NCI-H345 (cell line): ENCODE results near the gene NAGLU.
"Not testable (repeated sequence)": the region's sequence is repeated elsewhere in the genome, so short reads cannot be mapped to it uniquely, and the experiment has no call there.

ENCODE experiments used
- DNase-seq: peaks from one replicate; lab custom pipeline; 2025; lab: John Stamatoyannopoulos, UW

NAGLU gene

GRCh38 chr17:42544874-42545283, 8.8 kb downstream of the NAGLU start:
- DNase-seq: no peak

GRCh38 chr17:42545755-42546505, 9.9 kb downstream of the NAGLU start:
- DNase-seq: not testable (repeated sequence)

GRCh38 chr17:42547001-42547461, 11.0 kb downstream of the NAGLU start:
- no peak for DNase-seq

GRCh38 chr17:42547698-42548069, 11.6 kb downstream of the NAGLU start:
- DNase-seq: no peak

GRCh38 chr17:42548070-42548837, 12.2 kb downstream of the NAGLU start:
- peak; percentile 86 for DNase-seq

- no peak for DNase-seq
These were observed 13.1 kb downstream of the NAGLU start for GRCh38 chr17:42548993-42549755.

- not testable (repeated sequence) for DNase-seq
These were observed 16.7 kb downstream of the NAGLU start, which contains the start of gene HSD17B1 for GRCh38 chr17:42552736-42553135. HSD17B1 (plus strand) TSS chr17:42552923; CDS start chr17:42552934, 11 bp downstream.

GRCh38 chr17:42553161-42553818, 17.2 kb downstream of the NAGLU start:
- no peak for DNase-seq

- DNase-seq: no peak
These were observed 17.8 kb downstream of the NAGLU start for GRCh38 chr17:42553866-42554249.

- peak; percentile 71 for DNase-seq
These were observed 18.4 kb downstream of the NAGLU start for GRCh38 chr17:42554250-42555121.

- DNase-seq: no peak
These were observed 19.1 kb downstream of the NAGLU start for GRCh38 chr17:42555122-42555622.

- DNase-seq: not testable (repeated sequence)
These were observed 20.0 kb downstream of the NAGLU start for GRCh38 chr17:42555961-42556617.

- no peak for DNase-seq
These were observed 23.0 kb downstream of the NAGLU start for GRCh38 chr17:42559075-42559474.

- no peak for DNase-seq
These were observed 24.2 kb downstream of the NAGLU start for GRCh38 chr17:42560246-42560645.

GRCh38 chr17:42561897-42562387, 25.9 kb downstream of the NAGLU start, which contains the start of gene COASY:
COASY (plus strand) TSS chr17:42562148; CDS start chr17:42562623, 475 bp downstream.
- DNase-seq: peak; percentile 99

GRCh38 chr17:42562388-42563142, 26.5 kb downstream of the NAGLU start:
- DNase-seq: no peak

GRCh38 chr17:42563143-42563509, 27.1 kb downstream of the NAGLU start:
- DNase-seq: no peak

- peak; percentile 30 for DNase-seq
These were observed 27.5 kb downstream of the NAGLU start for GRCh38 chr17:42563543-42563942.

GRCh38 chr17:42563950-42564349, 27.9 kb downstream of the NAGLU start:
- no peak for DNase-seq
